ENCODE measurements around the gene PPA2. TPM values are rescaled to one million over a fixed set of nuclear protein-coding genes. Genes with fewer than 3 reads are reported as not detected.

Gene PPA2
- total RNA-seq, 1 experiment from 2014 or later = 98.5 TPM

GRCh38 chr4:105433421-105433820 lies 40.4 kb downstream of the PPA2 start:
- H3K4me1 ChIP-seq (ENCODE audit: control insufficient read depth in 1 of 2, insufficient read depth in 2 of 2, low read length in 2 of 2) = no peaks in the 10 kb centered on the region
- no TSS peak for BruUV-seq (replicated peaks)
- TF ChIP-seq, protein P1, sequence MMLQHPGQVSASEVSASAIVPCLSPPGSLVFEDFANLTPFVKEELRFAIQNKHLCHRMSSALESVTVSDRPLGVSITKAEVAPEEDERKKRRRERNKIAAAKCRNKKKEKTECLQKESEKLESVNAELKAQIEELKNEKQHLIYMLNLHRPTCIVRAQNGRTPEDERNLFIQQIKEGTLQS (IDR thresholded peaks at IDR 0.05) = no peak
- TF ChIP-seq CEBPB (IDR thresholded peaks at IDR 0.05; ENCODE audit: low read depth) = no peak
- TF ChIP-seq JUND (IDR thresholded peaks at IDR 0.05) = no peak
- intact Hi-C loops (cut with micrococcal nuclease) = no loop called here
- no peaks in the 10 kb centered on the region; the same call in 1 of the 2 replicates for H3K79me2 ChIP-seq (ENCODE audit: insufficient read depth, low read length)
- H3K9ac ChIP-seq (ENCODE audit: low read length) = no peak overlapping the region
- ChIA-PET CTCF (no interaction called here), POLR2A (no interaction called here), RAD21 (ENCODE audit: low non-redundant PET in 1 of 2, low total read pairs in 2 of 2, uncharacterized antibody in 2 of 2, unreplicated experiment in 2 of 2) (no interaction called here)
- H3K36me3 ChIP-seq (ENCODE audit: control insufficient read depth in 1 of 2, insufficient read depth in 2 of 2, low read length in 2 of 2) = peaks cover 5 to 31% of the 10 kb centered on the region in 2 experiments; a peak in 3 of 4 replicates
- H3K27me3 ChIP-seq (ENCODE audit: insufficient read depth, low read length) = no peaks in the 10 kb centered on the region
- no peaks in the 10 kb centered on the region for H3K9me2 ChIP-seq (ENCODE audit: insufficient read depth)
- no peaks in the 10 kb centered on the region for H4K20me1 ChIP-seq (ENCODE audit: insufficient read depth)
- no peak overlapping the region for H3K27ac ChIP-seq (ENCODE audit: low read depth, low read length)
- H3K4me3 ChIP-seq (replicated peaks in 1 of 2; ENCODE audit: low read depth in 1 of 2, low read length in 2 of 2) = no peak overlapping the region
- no peak overlapping the region for H3K4me2 ChIP-seq (ENCODE audit: low read length)
- ATAC-seq (no peak), DNase-seq (ENCODE audit: low read depth, low spot score) (no peak)
- H2AFZ ChIP-seq (ENCODE audit: low read depth, low read length, poor library complexity, severe bottlenecking) = no peak overlapping the region
- H3K9me3 ChIP-seq (ENCODE audit: control insufficient read depth in 1 of 2, insufficient read depth in 1 of 2, low read depth in 1 of 2, low read length in 2 of 2) = no peaks in the 10 kb centered on the region

GRCh38 chr4:105432438-105432837 lies 41.4 kb downstream of the PPA2 start:
- Histone ChIP-seq H3K79me2 (ENCODE audit: insufficient read depth, low read length) (no peaks in the 10 kb centered on the region; the same call in 1 of the 2 replicates), H3K4me3 (replicated peaks in 1 of 2; ENCODE audit: low read depth in 1 of 2, low read length in 2 of 2) (no peak overlapping the region), H3K4me2 (ENCODE audit: low read length) (no peak overlapping the region), H3K9me3 (ENCODE audit: control insufficient read depth in 1 of 2, insufficient read depth in 1 of 2, low read depth in 1 of 2, low read length in 2 of 2) (no peaks in the 10 kb centered on the region), H4K20me1 (ENCODE audit: insufficient read depth) (no peaks in the 10 kb centered on the region), H3K36me3 (ENCODE audit: control insufficient read depth in 1 of 2, insufficient read depth in 2 of 2, low read length in 2 of 2) (peaks cover 3 to 27% of the 10 kb centered on the region in 2 experiments; a peak in 3 of 4 replicates), H3K4me1 (ENCODE audit: control insufficient read depth in 1 of 2, insufficient read depth in 2 of 2, low read length in 2 of 2) (no peaks in the 10 kb centered on the region), H2AFZ (ENCODE audit: low read depth, low read length, poor library complexity, severe bottlenecking) (no peak overlapping the region), H3K27me3 (ENCODE audit: insufficient read depth, low read length) (no peaks in the 10 kb centered on the region), H3K9me2 (ENCODE audit: insufficient read depth) (no peaks in the 10 kb centered on the region), H3K27ac (ENCODE audit: low read depth, low read length) (no peak overlapping the region), H3K9ac (ENCODE audit: low read length) (no peak overlapping the region)
- POLR2A ChIA-PET = no interaction called here
- RAD21 ChIA-PET (ENCODE audit: low non-redundant PET in 1 of 2, low total read pairs in 2 of 2, uncharacterized antibody in 2 of 2, unreplicated experiment in 2 of 2) = no interaction called here
- ATAC-seq (no peak), DNase-seq (ENCODE audit: low read depth, low spot score) (no peak)
- no TSS peak for BruUV-seq (replicated peaks)
- CTCF ChIA-PET = no interaction called here
- intact Hi-C loops (cut with micrococcal nuclease) = no loop called here
- TF ChIP-seq ZFX (IDR thresholded peaks at IDR 0.05) (no peak), CBX3 (IDR thresholded peaks at IDR 0.05; ENCODE audit: low read depth) (no peak), EGR1 (IDR thresholded peaks at IDR 0.05; ENCODE audit: low read depth) (no peak), YY1 (IDR thresholded peaks at IDR 0.05; ENCODE audit: extremely low read depth, insufficient replicate concordance, low read depth, low read length) (no peak), POLR2AphosphoS5 (IDR thresholded peaks at IDR 0.05; ENCODE audit: low read depth, low read length) (no peak), REST (IDR thresholded peaks at IDR 0.05; ENCODE audit: low read depth) (no peak), FOSL1 (IDR thresholded peaks at IDR 0.05; ENCODE audit: low read depth) (no peak), MAX (IDR thresholded peaks at IDR 0.05) (no peak), ZNF274 (IDR thresholded peaks at IDR 0.05; ENCODE audit: low read depth, low read length) (no peak)
- TF ChIP-seq, protein P1 (IDR thresholded peaks at IDR 0.05) = no peak

Measured in HCT116 (cell line).